GM21367 (cell line): ENCODE data around the gene TTC31.
"Not testable (repeated sequence)": the region's sequence is repeated elsewhere in the genome, so short reads cannot be mapped to it uniquely, and the experiment has no call there.

Experiments
- ATAC-seq: cut with Tn5 transposase; IDR thresholded peaks from one replicate; pipeline ENCODE4 v1.9.1; 2021; ENCODE audit not compliant: unreplicated experiment

The TTC31 gene

DNA sequence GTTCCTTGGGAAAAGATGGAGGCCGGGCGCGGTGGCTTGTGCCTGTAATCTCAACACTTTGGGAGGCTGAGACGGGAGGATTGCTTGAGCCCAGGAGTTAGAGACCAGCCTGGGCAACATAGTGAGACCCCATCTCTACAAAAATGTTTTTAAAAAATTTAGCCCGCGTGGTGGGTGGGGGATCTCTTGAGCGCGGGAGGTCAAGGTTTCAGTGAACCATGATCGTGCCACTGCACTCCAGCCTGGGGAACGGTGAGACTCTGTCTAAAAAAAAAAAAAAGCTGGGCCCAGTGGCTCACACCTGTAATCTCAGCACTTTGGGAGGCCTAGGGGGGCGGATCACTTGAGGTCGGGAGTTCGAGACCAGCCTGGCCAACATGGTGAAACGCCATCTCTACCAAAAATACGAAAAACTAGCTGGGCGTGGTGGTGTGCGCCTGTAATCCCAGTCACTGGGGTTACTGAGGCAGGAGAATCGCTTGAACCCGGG lies 839 bp downstream of the TTC31 start:
- not testable (repeated sequence) for ATAC-seq

- ATAC-seq, result no peak
Measured at GRCh38 chr2:74486141-74486540, 3.3 kb downstream of the TTC31 start.

- no peak for ATAC-seq
Measured at GRCh38 chr2:74488643-74489481, 6.0 kb downstream of the TTC31 start.

GRCh38 chr2:74489906-74490305 lies 7.0 kb downstream of the TTC31 start:
- ATAC-seq, result no peak

DNA sequence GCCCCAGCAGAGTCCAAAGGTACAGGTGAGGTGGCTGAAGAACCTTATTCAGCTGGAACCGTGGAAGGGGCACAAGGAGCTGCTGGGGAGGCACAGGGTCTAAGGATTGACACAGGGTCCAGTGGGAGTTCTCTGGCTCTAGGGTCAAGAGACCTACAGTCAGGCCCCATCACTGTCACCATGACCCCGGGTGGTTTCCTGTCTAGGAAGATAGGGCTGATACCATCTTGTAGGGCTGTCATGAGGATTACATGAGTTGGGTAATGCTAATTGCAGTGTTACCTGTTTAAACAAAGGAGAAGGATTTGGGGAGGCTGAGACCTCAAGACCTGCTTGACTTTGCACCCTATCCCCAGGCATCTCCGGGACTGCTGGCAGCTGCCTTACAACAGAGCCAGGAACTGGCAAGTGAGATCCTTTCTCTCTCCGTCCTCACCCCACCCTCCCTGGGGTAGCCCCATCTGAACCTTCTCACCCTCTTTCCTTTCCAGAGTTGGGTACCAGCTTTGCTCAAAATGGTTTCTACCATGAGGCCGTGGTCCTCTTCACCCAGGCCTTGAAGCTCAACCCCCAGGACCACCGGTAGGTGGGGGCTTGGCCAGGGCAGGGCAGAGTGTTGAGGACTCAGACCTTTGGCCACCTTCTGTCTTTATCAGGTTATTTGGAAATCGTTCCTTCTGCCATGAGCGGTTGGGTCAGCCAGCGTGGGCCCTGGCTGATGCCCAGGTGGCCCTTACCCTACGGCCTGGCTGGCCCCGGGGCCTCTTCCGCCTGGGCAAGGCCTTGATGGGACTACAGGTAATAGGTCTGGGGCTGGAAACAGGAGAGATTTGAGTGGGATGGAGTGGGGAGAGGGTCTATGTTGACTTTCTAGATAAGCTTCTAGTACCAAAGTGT lies 9.0 kb downstream of the TTC31 start:
- no peak for ATAC-seq

- no peak for ATAC-seq
Measured at GRCh38 chr2:74493546-74493945, 10.7 kb downstream of the TTC31 start.

- no peak for ATAC-seq
Measured at GRCh38 chr2:74495440-74495839, 12.6 kb downstream of the TTC31 start.

DNA sequence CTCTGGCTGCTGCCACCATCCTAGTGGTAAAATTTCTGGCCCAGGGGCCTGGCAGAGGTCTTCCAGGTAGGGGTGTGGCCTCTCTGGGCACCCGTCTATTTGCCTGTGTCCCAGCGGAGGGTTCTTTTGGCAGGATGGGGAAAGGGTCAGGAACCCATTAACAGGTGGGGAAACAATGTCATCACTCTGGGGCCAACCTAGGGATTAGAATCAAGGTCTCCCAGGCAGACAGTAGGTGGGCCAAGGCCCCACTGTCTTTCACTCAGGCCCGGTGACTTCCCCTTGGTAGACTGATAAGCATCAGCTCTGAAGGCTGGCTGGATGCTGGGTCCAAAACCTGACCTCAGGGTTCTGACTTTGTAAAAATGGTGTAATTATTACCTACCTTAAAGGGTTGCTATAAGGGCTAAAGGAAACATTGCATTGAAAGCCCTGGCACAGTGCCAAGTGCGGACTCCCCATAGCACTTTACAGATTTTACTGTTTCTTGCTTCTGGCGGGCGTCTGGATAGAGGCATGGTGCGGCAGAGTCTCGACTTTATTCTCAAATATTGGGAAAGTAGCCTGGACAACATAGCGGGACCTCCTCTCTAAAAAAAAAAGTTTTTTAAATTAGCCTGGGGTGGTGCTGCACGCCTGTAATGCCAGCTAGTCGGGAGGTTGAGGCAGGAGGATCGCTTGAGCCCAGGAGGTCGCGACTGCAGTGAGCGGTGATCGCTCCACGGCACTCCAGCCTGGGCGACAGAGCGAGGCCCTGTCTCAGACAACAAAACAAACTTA lies 14.3 kb downstream of the TTC31 start:
- no peak for ATAC-seq

GRCh38 chr2:74497777-74498499 lies 15.1 kb downstream of the TTC31 start:
- no peak for ATAC-seq

GRCh38 chr2:74498500-74499266 lies 15.8 kb downstream of the TTC31 start:
- no peak for ATAC-seq

DNA sequence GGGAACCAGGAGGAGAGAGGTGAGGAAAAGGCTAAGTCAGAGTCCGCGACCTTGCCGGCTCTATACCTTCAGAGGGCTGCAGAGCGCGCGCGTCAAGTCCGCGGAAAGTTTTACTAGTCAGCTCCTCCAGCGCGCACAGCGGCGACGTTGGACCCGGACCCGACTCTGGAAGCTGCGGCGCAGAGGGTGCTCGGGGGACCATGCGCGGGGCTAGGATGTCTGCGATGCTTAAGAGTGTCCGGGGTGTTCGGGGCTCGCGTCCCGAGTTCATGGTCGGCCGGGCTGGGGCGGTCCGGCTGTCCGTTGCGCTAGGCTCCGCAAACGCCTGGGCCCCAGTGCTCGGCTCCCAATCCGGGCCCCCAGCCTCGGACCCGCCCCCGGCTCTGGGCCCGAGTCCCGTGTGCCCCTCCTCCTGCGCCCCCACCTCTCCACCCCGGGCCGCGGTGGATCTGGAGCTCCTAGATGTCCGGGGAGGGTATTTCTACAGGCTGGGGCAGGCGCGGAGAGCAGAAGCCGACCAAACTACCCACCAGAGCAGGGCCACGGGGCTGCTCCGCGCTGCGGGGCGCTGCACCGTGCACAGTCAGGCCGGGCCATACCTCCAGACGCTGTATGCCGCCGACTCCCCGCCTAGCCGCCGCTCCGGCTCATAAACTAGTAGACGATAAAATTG lies 16.5 kb downstream of the TTC31 start, which contains the start of gene LBX2:
Gene LBX2 (minus strand): TSS at position 337 of the 673 bp plus-strand sequence. CDS start 66 bp downstream, at position 271.
- no peak for ATAC-seq

DNA sequence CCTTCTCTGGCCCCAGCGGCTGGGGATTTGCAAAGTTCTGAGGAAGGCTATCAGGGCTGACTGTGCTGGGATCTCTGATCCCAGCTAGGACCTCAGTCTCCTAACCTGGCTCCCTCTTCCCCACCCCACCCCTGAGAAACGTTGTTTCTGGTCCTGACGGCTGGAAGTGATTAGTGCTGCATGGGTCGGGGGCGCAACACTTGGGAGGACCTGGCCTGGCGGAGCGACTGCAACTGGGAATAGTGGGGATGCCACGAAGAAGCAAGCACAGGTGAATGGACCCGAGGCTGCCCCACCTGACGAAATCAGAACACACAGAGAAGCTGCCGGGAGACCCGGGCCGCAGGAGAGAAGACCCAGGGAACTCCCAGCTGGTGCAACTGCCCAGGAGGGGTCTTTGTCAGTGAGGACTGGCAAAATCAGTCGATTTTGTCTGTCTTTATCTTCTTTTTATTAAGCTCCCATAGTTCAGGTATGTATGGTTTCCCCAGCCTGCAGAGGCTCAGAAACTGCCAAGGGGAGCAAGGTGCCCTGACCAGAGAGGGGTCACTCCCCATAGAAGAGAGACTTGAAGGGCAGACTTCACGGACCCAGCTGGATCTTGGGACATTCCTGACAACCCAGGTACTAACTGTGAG lies 17.2 kb downstream of the TTC31 start:
- ATAC-seq, result no peak

DNA sequence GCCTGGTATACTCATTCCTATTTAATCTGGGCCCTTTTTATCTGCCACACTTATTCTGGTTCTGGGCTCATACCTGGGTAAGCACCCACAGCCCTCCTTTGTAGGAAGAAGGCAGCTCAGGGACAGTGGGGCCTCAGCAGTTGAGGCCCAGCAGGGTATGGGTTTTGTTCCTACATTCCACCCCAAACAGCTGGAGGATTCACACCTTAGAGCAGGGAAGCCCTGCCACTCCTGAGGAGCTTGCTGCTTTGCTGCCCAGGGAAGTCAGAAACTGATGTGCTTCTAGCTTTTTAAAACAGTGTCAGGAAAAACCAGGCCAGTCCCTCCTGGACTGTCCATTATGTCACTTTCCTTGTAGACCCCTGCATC lies 17.7 kb downstream of the TTC31 start:
- no peak for ATAC-seq

DNA sequence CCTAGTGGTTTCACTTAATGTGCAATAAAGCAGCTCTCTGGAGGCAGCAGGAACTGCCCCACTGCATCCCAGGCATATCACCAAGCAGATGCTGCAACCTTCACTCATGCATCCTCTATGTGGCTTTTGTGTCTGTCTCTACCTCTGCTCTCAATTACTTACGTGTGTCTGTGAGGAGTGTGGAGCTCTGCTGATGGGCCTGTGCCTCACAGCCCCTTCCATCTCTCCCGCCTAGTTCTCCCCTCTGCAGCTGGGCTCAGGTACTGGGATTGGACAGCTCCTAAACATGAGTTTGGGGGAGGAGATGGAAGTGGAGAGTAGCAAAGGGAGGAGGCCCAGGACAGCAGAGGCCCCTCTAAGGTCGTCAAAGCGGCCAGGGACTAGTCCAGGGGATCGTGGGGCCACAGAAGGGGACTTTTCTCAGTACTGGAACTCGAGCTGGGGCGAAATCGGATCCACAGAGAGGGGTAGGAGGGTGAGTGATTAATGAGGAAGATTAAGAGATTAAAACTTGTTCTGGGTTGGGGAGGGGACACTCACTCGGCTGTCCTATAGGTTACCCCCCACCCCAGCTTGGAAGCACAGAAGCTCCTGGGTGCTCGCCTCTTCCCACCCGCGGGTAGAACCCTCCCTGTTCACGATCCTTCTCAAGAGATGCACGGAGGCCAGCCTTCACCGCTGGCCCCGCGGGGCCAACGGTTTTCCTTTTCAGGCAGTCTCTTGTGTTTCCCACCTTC lies 18.6 kb downstream of the TTC31 start:
- ATAC-seq, result no peak

DNA sequence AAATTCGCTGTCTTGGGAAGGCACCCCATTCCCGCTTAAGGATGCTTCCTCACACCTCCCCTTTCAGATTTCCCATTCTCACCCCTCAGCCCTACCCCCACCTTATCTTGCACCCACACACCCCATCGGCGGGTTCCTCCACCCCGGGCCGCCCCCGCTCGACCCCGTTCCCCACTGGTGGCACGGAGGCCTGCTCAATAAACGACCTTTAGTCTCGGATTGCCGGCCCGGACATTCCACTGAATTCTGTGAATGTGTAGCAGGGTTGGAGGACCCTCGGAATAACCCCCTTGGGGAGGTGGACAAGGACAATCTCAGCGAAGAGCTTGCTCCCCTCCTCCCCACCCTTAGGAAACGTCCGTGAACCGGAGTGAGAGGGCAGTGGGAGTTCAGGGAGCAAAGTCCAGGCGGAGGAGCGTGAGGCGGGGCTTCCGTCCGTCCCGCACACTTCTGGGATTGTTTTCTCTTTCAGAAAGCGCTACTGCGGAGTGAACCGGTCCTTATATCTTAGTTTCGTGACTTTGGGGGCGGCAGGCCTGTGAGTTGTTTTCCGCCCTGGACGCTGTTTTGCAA lies 19.4 kb downstream of the TTC31 start:
- ATAC-seq, result no peak

- no peak for ATAC-seq
Measured at GRCh38 chr2:74502720-74503505, 20.0 kb downstream of the TTC31 start.
